Skeletal muscle satellite cell (primary cell): ENCODE measurements around the gene PSMC5.
"Not testable (repeated sequence)": the region's sequence is repeated elsewhere in the genome, so short reads cannot be mapped to it uniquely, and the experiment has no call there.

Experiments used
- H3K27me3 ChIP-seq: 2 replicates; pipeline ENCODE4 v1.7.0; 2013; ENCODE audit warnings: low read length; ENCODE audit not compliant: control insufficient read depth, insufficient read depth
- H3K36me3 ChIP-seq: 2 replicates; pipeline ENCODE4 v1.7.0; 2013; ENCODE audit warnings: mild to moderate bottlenecking, control low read depth, low read length; ENCODE audit not compliant: insufficient read depth
- H3K4me1 ChIP-seq: 2 replicates; pipeline ENCODE4 v1.7.0; 2013; ENCODE audit warnings: low read length; ENCODE audit not compliant: control insufficient read depth, insufficient read depth
- H3K4me2 ChIP-seq: 2 replicates; pipeline ENCODE4 v1.7.0; 2013; ENCODE audit warnings: mild to moderate bottlenecking, low read length
- H3K4me3 ChIP-seq: 2 replicates; pipeline ENCODE4 v1.7.0; 2013; ENCODE audit warnings: low read length
- H3K9ac ChIP-seq: 2 replicates; pipeline ENCODE4 v1.7.0; 2013; ENCODE audit warnings: mild to moderate bottlenecking, low read depth, low read length, moderate library complexity
- H3K9me3 ChIP-seq: replicated peaks from 2 replicates; pipeline ENCODE4 v1.7.0; 2013; ENCODE audit warnings: mild to moderate bottlenecking, control low read depth, low read length

The PSMC5 gene

DNA sequence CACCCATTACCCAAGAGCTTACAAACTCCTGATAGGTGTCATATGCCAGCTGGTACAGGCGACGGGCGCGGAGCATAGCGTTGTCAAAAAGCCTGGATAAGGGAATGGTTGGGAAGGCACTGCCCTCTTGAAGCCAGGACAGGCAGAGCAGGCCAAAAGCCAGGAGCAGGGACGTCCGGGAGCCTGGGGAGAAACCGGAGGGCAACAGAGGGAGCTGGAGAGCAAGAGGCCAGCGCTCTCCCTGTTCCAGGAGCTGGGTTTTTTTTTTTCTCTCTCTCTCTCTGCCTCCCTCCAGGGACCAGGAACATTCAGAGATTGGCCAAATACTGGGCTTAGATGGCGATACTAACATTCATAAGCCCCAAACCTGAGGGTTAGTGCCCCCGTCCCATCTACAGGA, 54.1 kb downstream of the PSMC5 start:
- H3K27me3 ChIP-seq, result peaks cover 18% of the 10 kb centered on the region
- not testable (repeated sequence) for H3K36me3 ChIP-seq, H3K9ac ChIP-seq

More for the DNA sequence above, 54.1 kb downstream of the PSMC5 start:
- not testable (repeated sequence) for H3K9me3 ChIP-seq, H3K4me1 ChIP-seq, H3K4me3 ChIP-seq, H3K4me2 ChIP-seq
